DND-41 (cell line): ENCODE measurements around the gene FSIP1.

ENCODE experiments used
- ATAC-seq: fragments of 200-7000 bp; cut with Tn5 transposase; 3 replicates; pipeline ENCODE4 v1.9.1; 2021; ENCODE audit warnings: low read depth; ENCODE audit not compliant: insufficient read depth
- DNase-seq: peaks from one replicate; pipeline ENCODE4 v3.0.0-alpha.2; 2020
- H2AFZ ChIP-seq: 2 replicates; pipeline ENCODE4 v1.6.0; 2012; ENCODE audit warnings: low read depth, low read length
- H3K27ac ChIP-seq: 2 replicates; pipeline ENCODE4 v1.5.1; 2012; ENCODE audit warnings: low read length, inconsistent platforms
- H3K27me3 ChIP-seq: fragments of 200-600 bp; sonication (generic); 2 replicates; pipeline ENCODE4 v1.6.0; 2012; ENCODE audit warnings: low read length, mild to moderate bottlenecking, inconsistent platforms; ENCODE audit not compliant: insufficient read depth, poor library complexity
- H3K36me3 ChIP-seq: 2 replicates; pipeline ENCODE4 v1.5.1; 2012; ENCODE audit warnings: low read length, inconsistent platforms; ENCODE audit not compliant: insufficient read depth
- H3K4me1 ChIP-seq: 2 replicates; pipeline ENCODE4 v1.5.1; 2012; ENCODE audit warnings: mild to moderate bottlenecking, low read length; ENCODE audit not compliant: insufficient read depth
- H3K4me2 ChIP-seq: 2 replicates; pipeline ENCODE4 v1.6.0; 2012; ENCODE audit warnings: mild to moderate bottlenecking, moderate library complexity, low read length, inconsistent platforms; ENCODE audit not compliant: insufficient read depth
- H3K4me3 ChIP-seq, 2 experiments: fragments of 200-600 bp in 1 of 2; shearing (Covaris generic) in 1 of 2; 2 replicates each; pipeline ENCODE4 v1.5.1; 2012 to 2016; ENCODE audit warnings: inconsistent platforms in 2 of 2, low read length in 2 of 2, mild to moderate bottlenecking in 2 of 2, low read depth in 1 of 2, moderate library complexity in 1 of 2
- H3K79me2 ChIP-seq: 2 replicates; pipeline ENCODE4 v1.6.0; 2012; ENCODE audit warnings: low read length, inconsistent platforms; ENCODE audit not compliant: insufficient read depth
- H3K9ac ChIP-seq: 2 replicates; pipeline ENCODE4 v1.6.0; 2012; ENCODE audit warnings: low read depth, mild to moderate bottlenecking, inconsistent platforms, low read length, moderate library complexity
- H3K9me3 ChIP-seq: 2 replicates; pipeline ENCODE4 v1.5.1; 2012; ENCODE audit warnings: low read length, moderate library complexity, mild to moderate bottlenecking, inconsistent platforms; ENCODE audit not compliant: insufficient read depth, severe bottlenecking
- H4K20me1 ChIP-seq: 2 replicates; pipeline ENCODE4 v1.6.0; 2012; ENCODE audit warnings: low read length; ENCODE audit not compliant: insufficient read depth
- EZH2 ChIP-seq: IDR thresholded peaks from 3 replicates; pipeline ENCODE4 v1.6.1; 2012; ENCODE audit warnings: borderline replicate concordance, low read depth, mild to moderate bottlenecking, moderate library complexity, low read length, inconsistent platforms; ENCODE audit not compliant: severe bottlenecking
- TF ChIP-seq, protein P1 (sequence below): IDR thresholded peaks from 2 replicates; pipeline ENCODE4 v1.5.1; 2012; ENCODE audit warnings: borderline replicate concordance, low read length, moderate library complexity, mild to moderate bottlenecking; ENCODE audit not compliant: poor library complexity, severe bottlenecking; ENCODE audit errors: extremely low read depth

The FSIP1 gene

GRCh38 chr15:39746176-39746575 lies 36.5 kb downstream of the FSIP1 start:
- Histone ChIP-seq H3K27ac (no peak overlapping the region), H3K79me2 (no peaks in the 10 kb centered on the region), H3K4me2 (no peak overlapping the region), H3K4me1 (no peaks in the 10 kb centered on the region), H3K27me3 (peaks cover 19% of the 10 kb centered on the region), H3K4me3 (no peak overlapping the region), H3K9me3 (no peaks in the 10 kb centered on the region), H3K9ac (no peak overlapping the region), H4K20me1 (no peaks in the 10 kb centered on the region), H3K36me3 (no peaks in the 10 kb centered on the region), H2AFZ (no peak overlapping the region)
- ATAC-seq (no peak), DNase-seq (no peak)
- no peak for TF ChIP-seq EZH2
- TF ChIP-seq, protein P1, sequence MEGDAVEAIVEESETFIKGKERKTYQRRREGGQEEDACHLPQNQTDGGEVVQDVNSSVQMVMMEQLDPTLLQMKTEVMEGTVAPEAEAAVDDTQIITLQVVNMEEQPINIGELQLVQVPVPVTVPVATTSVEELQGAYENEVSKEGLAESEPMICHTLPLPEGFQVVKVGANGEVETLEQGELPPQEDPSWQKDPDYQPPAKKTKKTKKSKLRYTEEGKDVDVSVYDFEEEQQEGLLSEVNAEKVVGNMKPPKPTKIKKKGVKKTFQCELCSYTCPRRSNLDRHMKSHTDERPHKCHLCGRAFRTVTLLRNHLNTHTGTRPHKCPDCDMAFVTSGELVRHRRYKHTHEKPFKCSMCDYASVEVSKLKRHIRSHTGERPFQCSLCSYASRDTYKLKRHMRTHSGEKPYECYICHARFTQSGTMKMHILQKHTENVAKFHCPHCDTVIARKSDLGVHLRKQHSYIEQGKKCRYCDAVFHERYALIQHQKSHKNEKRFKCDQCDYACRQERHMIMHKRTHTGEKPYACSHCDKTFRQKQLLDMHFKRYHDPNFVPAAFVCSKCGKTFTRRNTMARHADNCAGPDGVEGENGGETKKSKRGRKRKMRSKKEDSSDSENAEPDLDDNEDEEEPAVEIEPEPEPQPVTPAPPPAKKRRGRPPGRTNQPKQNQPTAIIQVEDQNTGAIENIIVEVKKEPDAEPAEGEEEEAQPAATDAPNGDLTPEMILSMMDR: no peak

- no peak for DNase-seq
- no peaks in the 10 kb centered on the region for H3K4me1 ChIP-seq
- ATAC-seq: no peak
- H3K4me3 ChIP-seq: no peak overlapping the region
- H3K9me3 ChIP-seq: no peaks in the 10 kb centered on the region
- no peak overlapping the region for H3K9ac ChIP-seq
- H3K4me2 ChIP-seq: no peak overlapping the region
- no peak overlapping the region for H2AFZ ChIP-seq
- no peaks in the 10 kb centered on the region for H3K36me3 ChIP-seq
- TF ChIP-seq EZH2: no peak
- TF ChIP-seq, protein P1: no peak
- H4K20me1 ChIP-seq: no peaks in the 10 kb centered on the region
- peaks cover 19% of the 10 kb centered on the region for H3K27me3 ChIP-seq
- no peak overlapping the region for H3K27ac ChIP-seq
- no peaks in the 10 kb centered on the region for H3K79me2 ChIP-seq
Observed at GRCh38 chr15:39745415-39745814, 37.2 kb downstream of the FSIP1 start.

- H3K27ac ChIP-seq: no peak overlapping the region
- H2AFZ ChIP-seq: no peak overlapping the region
- H3K4me1 ChIP-seq: no peaks in the 10 kb centered on the region
- H3K36me3 ChIP-seq: no peaks in the 10 kb centered on the region
- TF ChIP-seq, protein P1: no peak
- no peak for TF ChIP-seq EZH2
- no peaks in the 10 kb centered on the region for H3K9me3 ChIP-seq
- no peaks in the 10 kb centered on the region for H3K79me2 ChIP-seq
- peak; percentile 44 for DNase-seq
- H4K20me1 ChIP-seq: no peaks in the 10 kb centered on the region
- no peak overlapping the region for H3K4me3 ChIP-seq
- peak; percentile 73 for ATAC-seq
- no peak overlapping the region for H3K9ac ChIP-seq
- H3K27me3 ChIP-seq: peaks cover 19% of the 10 kb centered on the region
- no peak overlapping the region for H3K4me2 ChIP-seq
Observed at GRCh38 chr15:39744334-39745103, 38.1 kb downstream of the FSIP1 start.
